Ishikawa (cell line): ENCODE measurements around the gene TMX1.

ENCODE experiments used
- CEBPB ChIP-seq: IDR thresholded peaks from 2 replicates; pipeline ENCODE4 v1.6.1; 2012
- CREB1 ChIP-seq: IDR thresholded peaks from 2 replicates; pipeline ENCODE4 v1.6.1; 2012; ENCODE audit warnings: low read depth
- EGR1 ChIP-seq: IDR thresholded peaks from 2 replicates; pipeline ENCODE4 v1.6.1; 2012
- EP300 ChIP-seq: IDR thresholded peaks from 2 replicates; pipeline ENCODE4 v1.6.1; 2012; ENCODE audit warnings: borderline replicate concordance
- FOXM1 ChIP-seq: IDR thresholded peaks from 2 replicates; pipeline ENCODE4 v1.6.1; 2012; ENCODE audit warnings: low read depth, borderline replicate concordance
- MAX ChIP-seq: IDR thresholded peaks from 2 replicates; pipeline ENCODE4 v1.6.1; 2012
- NFIC ChIP-seq: IDR thresholded peaks from 2 replicates; pipeline ENCODE4 v1.6.1; 2012
- RAD21 ChIP-seq: IDR thresholded peaks from 2 replicates; pipeline ENCODE4 v1.6.1; 2012; ENCODE audit warnings: low read depth
- REST ChIP-seq: IDR thresholded peaks from 2 replicates; pipeline ENCODE4 v1.6.1; 2012; ENCODE audit warnings: low read depth, mild to moderate bottlenecking
- TAF1 ChIP-seq: IDR thresholded peaks from 2 replicates; pipeline ENCODE4 v1.6.1; 2012; ENCODE audit warnings: low read depth, mild to moderate bottlenecking
- TCF12 ChIP-seq: IDR thresholded peaks from 2 replicates; pipeline ENCODE4 v1.6.1; 2012; ENCODE audit warnings: low read depth
- TEAD4 ChIP-seq: IDR thresholded peaks from 2 replicates; pipeline ENCODE4 v1.6.1; 2012
- USF1 ChIP-seq: IDR thresholded peaks from 2 replicates; pipeline ENCODE4 v1.6.1; 2012
- YY1 ChIP-seq: IDR thresholded peaks from 2 replicates; pipeline ENCODE4 v1.6.1; 2012; ENCODE audit warnings: low read depth
- ZBTB7A ChIP-seq: IDR thresholded peaks from 2 replicates; pipeline ENCODE4 v1.6.1; 2012; ENCODE audit warnings: low read depth

The TMX1 gene

GRCh38 chr14:51203881-51204280 lies 36.2 kb upstream of the TMX1 start:
- TF ChIP-seq YY1 (no peak), NFIC (no peak), USF1 (no peak), MAX (no peak), CEBPB (no peak), TEAD4 (no peak)

GRCh38 chr14:51205486-51205885 lies 34.6 kb upstream of the TMX1 start:
- TF ChIP-seq EGR1 (no peak), CEBPB (no peak), EP300 (no peak), RAD21 (no peak), REST (no peak), CREB1 (no peak), YY1 (no peak)

- no peak for TF ChIP-seq TAF1
- no peak for TF ChIP-seq EGR1
- TF ChIP-seq FOXM1: no peak
- TF ChIP-seq USF1: no peak
- no peak for TF ChIP-seq MAX
- TF ChIP-seq RAD21: no peak
- no peak for TF ChIP-seq CREB1
- TF ChIP-seq CEBPB: no peak
Observed at GRCh38 chr14:51206462-51206861, 33.6 kb upstream of the TMX1 start.

- no peak for TF ChIP-seq CEBPB
- TF ChIP-seq MAX: no peak
- no peak for TF ChIP-seq TEAD4
- no peak for TF ChIP-seq RAD21
- TF ChIP-seq TAF1: no peak
- TF ChIP-seq EGR1: no peak
- TF ChIP-seq EP300: no peak
- no peak for TF ChIP-seq FOXM1
- no peak for TF ChIP-seq NFIC
- TF ChIP-seq USF1: no peak
- TF ChIP-seq ZBTB7A: no peak
- TF ChIP-seq CREB1: no peak
- TF ChIP-seq TCF12: no peak
- no peak for TF ChIP-seq YY1
- TF ChIP-seq REST: no peak
Observed at GRCh38 chr14:51207621-51208020, 32.4 kb upstream of the TMX1 start.

- TF ChIP-seq USF1 (no peak), CEBPB (no peak), EGR1 (no peak), TCF12 (no peak), CREB1 (no peak), RAD21 (no peak)
Observed at GRCh38 chr14:51208982-51209381, 31.1 kb upstream of the TMX1 start.

- TF ChIP-seq YY1: no peak
- no peak for TF ChIP-seq USF1
- TF ChIP-seq MAX: no peak
- no peak for TF ChIP-seq REST
Observed at GRCh38 chr14:51209457-51209856, 30.6 kb upstream of the TMX1 start.
